ENCODE results near the gene DNAJA4.

The DNAJA4 gene

GRCh38 chr15:78312536-78312935, 48.2 kb downstream of the DNAJA4 start:
- no peak for DNase-seq (ENCODE audit: insufficient read length, low spot score)
- FAIRE-seq: no peak

GRCh38 chr15:78312957-78313356, 48.6 kb downstream of the DNAJA4 start:
- no peak for FAIRE-seq
- DNase-seq (ENCODE audit: insufficient read length, low spot score): no peak

DNA sequence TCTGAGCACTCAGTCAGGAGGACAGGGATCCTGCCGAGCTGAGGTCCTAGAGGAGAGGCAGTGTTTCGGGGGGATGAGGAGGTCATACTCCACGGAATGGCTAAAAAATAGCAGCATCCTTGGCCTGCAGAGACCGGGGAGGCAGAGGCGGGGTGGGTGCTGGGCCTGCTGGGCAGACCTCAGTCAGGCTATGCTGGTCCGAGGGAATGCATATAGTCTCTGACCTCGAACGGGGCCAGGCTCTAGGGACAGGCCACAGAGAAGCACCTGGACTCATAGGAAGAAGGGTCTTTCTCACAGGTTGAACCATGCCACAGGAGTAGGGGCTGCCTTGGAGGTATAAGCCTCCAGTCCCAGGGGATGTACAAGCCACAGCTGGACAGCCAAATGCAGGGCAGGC, 49.0 kb downstream of the DNAJA4 start:
- DNase-seq (ENCODE audit: insufficient read length, low spot score) (no peak), FAIRE-seq (no peak)

GRCh38 chr15:78314181-78314581, 49.8 kb downstream of the DNAJA4 start:
- FAIRE-seq (no peak), DNase-seq (ENCODE audit: insufficient read length, low spot score) (no peak)

DNA sequence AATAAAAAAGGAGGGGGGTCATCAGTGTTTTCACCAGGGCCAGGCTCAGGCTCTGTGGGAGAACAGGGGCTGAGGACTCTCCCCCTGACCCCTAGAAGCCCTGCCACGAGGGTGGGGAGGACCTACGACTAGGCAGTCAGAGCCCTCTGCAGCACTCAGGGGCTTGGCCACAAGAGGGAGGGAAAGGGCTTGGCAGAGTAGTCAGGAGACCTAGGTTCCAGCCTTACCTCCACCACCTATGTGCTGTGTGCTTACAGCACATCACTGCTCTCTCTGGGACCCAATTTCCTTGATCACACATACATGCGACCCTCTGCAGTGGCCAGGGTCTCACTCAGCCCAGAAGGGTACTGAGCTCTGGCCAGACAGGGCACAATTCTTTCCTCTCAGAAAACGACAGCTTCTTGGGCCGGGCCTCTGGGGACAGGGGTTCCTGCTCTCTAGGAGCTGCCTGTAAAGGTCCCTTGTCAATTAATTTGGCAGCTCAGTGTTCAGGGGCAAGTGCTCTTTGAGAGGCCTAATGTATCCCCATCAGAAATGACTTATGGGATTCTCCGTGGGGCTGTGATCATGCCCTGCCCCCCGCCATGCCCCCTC, 51.4 kb downstream of the DNAJA4 start:
- DNase-seq (ENCODE audit: insufficient read length, low spot score) (no peak), FAIRE-seq (no peak)

DNA sequence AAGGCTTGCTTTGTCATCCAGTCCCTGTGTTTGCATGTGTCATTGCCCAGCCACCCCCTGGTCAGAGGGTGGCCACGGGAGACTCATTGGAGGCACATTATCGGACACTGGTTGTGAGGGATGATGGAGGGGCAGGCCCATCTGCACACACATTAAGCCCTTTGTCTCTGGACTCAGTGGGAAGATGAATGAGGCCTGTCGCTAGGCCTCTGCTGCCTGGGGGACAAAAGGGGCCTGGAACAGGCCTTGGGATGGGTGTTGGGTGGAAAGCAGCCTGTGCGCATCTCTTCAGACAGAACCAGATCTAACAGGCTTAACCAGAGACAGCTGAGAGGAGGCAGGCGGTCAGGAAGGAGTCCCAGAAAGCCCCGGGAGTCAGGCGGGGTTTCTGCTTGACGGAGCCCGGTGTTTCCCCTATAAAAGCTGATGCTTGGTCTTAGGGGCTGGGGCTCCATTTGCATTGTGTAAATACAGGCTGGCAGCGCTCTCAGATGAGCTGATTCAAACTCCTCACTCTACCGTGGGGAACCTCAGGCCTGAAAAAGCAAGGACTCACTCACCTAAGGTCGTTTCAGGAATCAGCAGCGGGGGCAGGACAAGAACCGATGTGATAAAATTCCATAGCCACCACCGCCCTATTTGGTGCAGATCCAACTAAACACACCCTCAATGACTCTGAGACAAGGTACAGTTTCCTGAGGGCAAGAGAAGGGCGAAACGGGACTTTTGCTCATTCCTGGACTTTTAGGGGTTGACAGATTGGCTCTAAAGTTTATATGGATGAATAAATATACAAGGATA, 52.1 kb downstream of the DNAJA4 start:
- no peak for DNase-seq (ENCODE audit: insufficient read length, low spot score)

DNA sequence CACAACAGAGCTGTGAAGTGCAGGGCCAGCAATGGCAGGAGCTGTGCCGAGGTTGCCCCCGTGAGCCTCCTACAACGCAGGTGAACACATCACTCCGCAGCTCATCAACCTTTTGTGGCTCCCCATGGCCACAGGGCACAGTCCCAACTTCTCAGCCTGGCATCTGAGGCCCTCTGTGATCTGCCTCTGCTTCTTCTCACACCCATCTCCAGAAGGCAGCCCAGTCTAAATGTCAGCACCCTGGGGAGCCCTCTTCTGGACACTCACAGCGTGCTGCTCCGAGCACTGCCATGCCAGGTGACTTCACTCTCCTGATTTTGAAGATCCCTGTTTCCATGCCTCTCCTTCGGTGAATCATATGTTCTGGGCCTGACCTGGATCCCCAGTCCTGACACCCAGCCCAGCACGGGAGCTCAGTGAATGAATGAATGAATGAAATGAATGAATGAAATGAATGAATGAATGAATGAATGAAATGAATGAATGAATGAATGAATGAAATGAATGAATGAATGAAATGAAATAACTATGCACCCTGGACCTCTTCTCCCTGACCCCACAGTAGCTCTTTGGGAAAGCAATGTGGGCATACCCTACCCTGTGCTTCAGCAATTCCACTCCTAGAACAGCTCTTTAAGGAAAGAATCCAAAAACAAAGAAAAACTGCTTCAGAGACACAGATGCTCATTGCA, 52.9 kb downstream of the DNAJA4 start:
- DNase-seq (ENCODE audit: insufficient read length, low spot score): no peak
- no peak for FAIRE-seq

More for the DNA sequence above, 52.1 kb downstream of the DNAJA4 start:
- FAIRE-seq: no peak

DNA sequence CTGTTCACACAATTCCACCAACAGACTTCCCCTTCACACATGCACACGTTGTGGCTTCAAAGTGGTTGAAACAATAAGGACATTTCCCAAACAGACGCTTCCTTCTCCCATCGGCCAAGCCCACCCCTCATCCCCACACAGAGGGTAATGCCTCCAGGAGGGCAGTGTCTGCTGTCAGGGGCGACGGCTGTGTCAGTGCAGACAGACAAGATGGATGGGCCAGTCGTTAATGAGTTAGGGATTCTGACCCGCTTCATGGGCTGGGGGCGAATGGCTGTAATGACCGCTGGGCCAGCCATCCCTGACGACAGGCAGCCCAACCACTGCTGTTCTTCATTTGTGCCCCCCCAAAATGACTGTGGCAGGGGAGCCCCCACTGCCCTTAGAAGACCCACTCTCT, 55.2 kb downstream of the DNAJA4 start:
- DNase-seq (ENCODE audit: insufficient read length, low spot score) (no peak), FAIRE-seq (no peak)

- FAIRE-seq (no peak), DNase-seq (ENCODE audit: insufficient read length, low spot score) (no peak)
Measured at GRCh38 chr15:78320183-78320582, 55.8 kb downstream of the DNAJA4 start.

DNA sequence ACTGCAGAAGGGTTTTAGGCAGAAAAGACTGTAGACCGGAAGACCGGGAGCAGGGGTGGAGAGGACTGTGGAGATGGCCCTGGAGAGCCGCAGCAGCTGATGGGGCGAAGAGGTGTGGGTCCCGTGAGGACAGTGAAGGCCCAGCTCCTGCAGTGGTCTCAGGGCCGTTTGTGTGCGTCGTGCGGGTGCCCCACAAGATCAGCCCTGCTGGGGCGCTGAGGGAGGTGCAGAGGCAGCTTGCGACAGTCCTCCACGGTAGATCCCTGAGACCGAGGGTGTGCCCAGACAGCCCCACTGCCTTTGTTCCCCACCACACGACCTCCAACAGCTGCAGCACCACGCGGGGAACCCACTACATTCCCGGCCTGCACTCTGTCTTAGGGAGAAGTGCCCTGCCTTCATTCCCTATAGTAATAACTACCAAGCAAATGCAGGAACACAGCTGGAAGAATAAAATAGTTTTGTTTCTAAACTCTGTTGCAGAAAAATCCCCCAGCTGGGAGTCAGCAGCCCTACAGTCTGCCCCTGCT, 56.7 kb downstream of the DNAJA4 start:
- no peak for FAIRE-seq
- no peak for DNase-seq (ENCODE audit: insufficient read length, low spot score)

DNA sequence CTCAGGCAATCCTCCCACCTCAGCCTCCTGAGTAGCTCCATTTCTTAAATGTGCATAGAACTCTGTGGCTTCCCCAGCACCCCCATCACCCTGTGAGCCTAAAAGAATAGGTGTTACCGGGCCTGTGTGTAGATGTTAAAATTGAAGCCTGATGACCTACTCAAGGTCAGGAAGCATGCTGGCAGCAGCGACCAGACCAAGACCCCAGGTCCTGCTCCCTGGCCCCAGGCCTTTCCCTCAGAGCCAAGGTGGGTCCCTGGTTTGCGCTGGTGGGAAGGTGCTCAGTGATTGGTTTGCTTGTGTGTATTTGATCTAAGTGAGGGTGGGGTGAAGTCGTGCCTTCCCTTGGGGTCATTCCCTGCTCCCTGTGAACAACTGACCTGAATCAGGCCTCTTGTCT, 57.4 kb downstream of the DNAJA4 start:
- DNase-seq (ENCODE audit: insufficient read length, low spot score): no peak
- FAIRE-seq: no peak

DNA sequence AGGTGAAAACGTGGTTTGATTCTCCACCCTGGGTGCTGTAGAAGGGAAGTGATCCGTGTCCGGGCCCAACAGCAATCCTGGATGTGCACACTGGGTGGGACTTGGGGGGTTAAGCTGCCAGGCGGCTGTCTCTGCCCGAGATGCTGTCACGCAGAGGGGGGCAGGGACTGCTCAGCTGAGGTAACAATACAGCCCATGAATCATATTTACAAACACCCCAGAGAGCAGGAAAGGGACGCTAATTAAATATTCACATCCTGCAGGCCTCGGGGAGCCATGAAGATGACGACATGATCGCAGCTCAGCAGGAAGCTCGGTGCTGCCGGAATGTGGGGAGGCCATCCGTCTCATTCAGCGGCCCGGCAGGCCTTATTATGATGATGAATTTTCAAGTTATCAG, 57.9 kb downstream of the DNAJA4 start:
- no peak for FAIRE-seq
- DNase-seq (ENCODE audit: insufficient read length, low spot score): no peak

DNA sequence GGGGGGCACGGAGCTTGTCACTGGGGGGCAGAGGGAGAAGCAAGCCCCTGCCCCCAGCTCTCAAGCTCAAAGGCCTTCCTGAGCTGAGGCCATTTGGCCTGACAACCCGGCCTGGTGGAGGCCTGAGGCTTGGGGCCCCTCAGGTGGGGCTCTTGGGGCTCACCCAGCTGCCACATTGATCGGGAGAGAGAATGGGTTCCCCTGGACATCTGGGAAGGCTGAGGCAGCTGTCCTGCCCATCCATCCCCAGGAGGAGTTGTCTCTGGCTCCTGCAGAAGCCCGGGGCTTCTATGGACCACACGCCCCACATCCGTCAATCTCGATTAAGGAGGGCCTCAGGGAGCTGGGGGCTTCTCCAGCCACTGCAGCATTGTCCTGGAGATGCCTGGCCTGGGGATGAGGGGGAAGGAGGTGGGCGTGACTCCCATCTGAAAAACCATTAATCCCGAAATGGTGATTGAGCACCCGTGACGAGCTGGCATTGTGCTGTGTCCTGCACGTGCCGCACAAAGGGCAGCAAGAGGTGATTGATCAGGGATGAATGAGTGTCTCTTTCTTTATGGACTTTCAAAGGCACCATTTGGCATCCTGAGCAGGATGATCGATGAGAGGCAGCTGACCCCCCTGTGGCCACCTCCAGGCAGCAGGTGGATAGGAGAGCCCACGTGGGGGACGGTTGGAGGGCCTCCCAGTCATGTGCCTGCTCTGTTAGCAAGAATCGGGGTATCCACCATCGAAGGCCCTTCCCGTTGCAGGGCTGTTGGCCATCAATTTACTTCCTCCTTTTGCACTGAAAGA, 58.6 kb downstream of the DNAJA4 start:
- FAIRE-seq: no peak
- no peak for DNase-seq (ENCODE audit: insufficient read length, low spot score)

DNA sequence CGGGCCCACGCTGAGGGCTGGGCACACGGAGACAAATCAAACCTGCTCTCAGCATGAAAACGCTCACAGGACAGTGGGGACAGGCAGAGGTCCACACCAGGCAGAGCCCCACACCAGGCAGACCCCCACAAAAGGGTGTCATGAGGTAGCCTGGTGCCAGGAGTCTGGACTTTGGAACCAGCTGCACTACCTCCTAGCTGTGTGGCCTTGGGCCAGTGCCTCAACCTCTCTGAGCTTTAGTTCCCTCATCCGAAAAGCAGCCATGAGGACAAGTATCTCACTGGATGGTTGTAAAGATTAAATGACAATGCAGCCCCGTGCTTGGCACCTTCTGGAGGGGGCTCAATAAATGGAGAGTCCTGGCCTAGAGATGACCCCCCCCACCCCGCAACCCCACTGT, 59.3 kb downstream of the DNAJA4 start:
- no peak for DNase-seq (ENCODE audit: insufficient read length, low spot score)
- FAIRE-seq: no peak

DNA sequence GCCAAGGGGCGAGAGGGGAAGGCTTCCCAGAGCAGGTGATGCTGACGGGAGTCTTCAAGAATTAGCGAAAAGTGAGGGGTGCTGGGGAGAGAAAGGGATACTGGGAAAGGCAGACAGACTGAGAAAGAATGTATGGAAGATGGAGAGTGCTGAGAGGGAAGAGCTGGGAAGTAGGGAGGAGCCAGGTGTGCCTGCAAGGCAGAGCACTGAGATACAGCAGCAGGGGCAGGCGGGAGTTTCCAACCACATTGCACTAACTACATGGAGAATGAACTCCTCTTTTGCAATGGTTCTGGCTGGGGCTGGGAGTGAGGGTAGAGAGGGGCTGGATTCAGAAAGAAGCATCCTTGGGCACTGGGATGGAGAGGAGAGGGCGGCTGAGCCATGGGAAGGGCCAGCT, 59.8 kb downstream of the DNAJA4 start:
- no peak for DNase-seq (ENCODE audit: insufficient read length, low spot score)
- no peak for FAIRE-seq

DNA sequence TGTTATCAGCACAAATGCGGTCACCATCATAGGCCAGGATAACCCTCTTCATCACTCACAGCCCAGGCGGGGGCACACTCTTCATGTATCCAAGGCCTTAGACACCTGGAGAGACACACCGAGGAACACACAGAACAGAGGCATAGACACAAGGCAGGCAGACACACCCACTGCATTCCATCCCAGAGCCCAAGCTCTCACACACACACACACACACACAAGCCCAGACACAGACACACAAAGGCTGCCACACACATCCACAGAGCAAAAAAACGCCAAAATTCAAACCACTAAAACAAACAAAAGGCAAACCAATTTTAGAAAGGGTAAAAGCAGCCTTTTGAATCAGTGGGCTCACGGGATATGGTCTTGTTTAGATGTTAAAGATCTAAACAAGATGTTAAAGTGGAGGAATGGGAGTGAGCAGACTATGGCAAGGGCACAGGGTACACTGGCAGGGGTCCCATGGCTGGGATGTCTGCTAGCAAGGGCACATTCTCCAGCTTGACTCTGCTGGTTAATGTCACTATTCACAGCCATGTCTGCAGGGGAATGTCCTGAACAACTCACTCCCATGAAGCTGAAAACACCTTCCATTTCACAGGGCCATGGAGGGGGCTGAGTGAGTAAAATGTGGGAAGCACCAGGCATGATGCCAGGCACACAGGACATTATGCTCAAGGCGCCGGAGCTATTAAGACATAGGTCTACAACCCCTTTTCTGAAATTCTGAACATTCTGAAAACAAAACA, 60.9 kb downstream of the DNAJA4 start:
- no peak for DNase-seq (ENCODE audit: insufficient read length, low spot score)
- no peak for FAIRE-seq

DNA sequence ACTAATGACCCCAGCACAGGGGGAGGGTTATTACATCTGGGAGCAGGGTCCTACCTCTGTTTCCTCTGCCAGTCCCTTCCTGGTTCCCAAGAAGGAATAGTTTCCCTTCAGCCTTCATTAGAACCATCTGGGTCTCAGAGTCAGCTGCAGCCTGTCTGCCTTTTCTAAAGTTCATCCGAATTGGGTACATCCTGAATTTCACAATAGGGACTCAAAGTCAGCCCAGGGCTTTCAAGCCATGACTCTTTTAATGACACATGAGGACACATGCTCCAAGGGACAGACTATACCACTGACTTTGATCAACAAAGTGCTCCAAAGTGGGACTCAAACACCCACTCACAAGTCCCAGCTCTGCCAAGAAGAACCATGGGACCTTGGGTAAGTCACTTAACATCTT, 63.1 kb downstream of the DNAJA4 start:
- no peak for DNase-seq (ENCODE audit: insufficient read length, low spot score)
- FAIRE-seq: no peak

DNA sequence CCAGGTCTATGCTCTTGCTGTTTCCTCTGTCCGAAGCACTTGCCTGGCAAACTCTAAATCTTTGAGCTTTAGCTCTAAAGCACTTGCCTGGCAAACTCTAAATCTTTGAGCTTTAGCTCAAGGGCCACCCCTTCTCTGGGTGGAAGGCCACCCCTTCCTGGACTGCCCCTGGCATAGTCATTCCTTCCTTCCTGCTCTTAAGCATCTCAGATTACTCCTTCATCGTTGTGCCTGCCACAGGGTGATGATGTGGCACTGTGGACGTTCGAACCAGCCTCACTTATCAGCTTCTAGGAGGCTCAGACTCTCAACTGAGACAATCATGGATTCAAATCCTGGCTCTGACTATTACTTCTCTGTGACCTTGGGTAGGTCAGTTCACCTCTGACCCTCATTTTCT, 65.3 kb downstream of the DNAJA4 start:
- FAIRE-seq: no peak
- no peak for DNase-seq (ENCODE audit: insufficient read length, low spot score)
